Kidney capillary endothelial cell (primary cell): Measurements from ENCODE around the gene POLR2F.
"Not testable (repeated sequence)": the region's sequence is repeated elsewhere in the genome, so short reads cannot be mapped to it uniquely, and the experiment has no call there.

Source experiments
- DNase-seq: peaks from one replicate; pipeline ENCODE4 v3.0.0-alpha.2; 2018; ENCODE audit warnings: low spot score

POLR2F gene

DNA sequence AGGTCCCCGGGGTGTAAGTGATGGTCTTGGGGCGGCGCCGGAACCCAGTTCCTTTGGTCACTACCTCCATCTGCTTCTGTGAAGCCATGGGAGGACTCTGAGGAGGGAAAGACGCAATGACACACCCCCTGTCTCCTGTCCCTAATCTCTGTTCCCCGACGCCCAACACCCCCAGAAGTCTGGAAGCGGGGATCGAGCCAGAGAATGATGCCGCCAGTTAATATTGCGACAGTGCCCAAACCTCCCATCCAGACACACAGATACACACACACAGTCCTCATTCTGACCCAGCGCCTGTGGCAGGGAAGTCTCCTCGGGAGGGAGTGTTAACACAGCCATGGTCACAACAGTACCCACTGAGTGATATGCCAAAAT is 450 bp upstream of the POLR2F start:
- no peak for DNase-seq

GRCh38 chr22:37954686-37955085 is 1.2 kb downstream of the POLR2F start:
- no peak for DNase-seq

- DNase-seq: not testable (repeated sequence)
These were observed 2.4 kb downstream of the POLR2F start for GRCh38 chr22:37955825-37956397.

DNA sequence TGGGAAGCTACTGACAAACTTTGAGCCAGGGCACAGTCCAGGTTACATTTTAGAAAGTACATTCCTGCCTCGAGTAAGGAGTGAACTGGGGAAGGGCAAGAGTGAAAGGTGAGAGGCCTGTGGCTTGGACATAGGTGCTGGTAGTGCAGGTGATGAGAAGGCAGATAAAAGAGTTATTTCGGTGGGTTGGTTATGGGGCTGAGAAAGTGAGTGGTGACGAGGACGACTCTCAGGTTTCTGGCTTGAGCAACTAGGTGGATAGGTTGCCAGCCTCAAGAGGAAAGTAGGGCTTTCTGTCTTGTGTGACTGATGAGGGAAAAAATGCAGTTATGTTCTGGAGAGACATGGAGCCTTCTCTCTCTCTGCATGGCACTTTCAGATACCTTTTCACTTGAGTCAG is 3.7 kb downstream of the POLR2F start:
- no peak for DNase-seq

- DNase-seq: no peak
These were observed 5.8 kb downstream of the POLR2F start for GRCh38 chr22:37959231-37959825.

GRCh38 chr22:37961062-37961461 is 7.6 kb downstream of the POLR2F start:
- no peak for DNase-seq

- no peak for DNase-seq
These were observed 12.6 kb downstream of the POLR2F start for GRCh38 chr22:37965940-37966664.

GRCh38 chr22:37967147-37967546 is 13.6 kb downstream of the POLR2F start:
- no peak for DNase-seq

- no peak for DNase-seq
These were observed 14.3 kb downstream of the POLR2F start for GRCh38 chr22:37967637-37968451.

DNA sequence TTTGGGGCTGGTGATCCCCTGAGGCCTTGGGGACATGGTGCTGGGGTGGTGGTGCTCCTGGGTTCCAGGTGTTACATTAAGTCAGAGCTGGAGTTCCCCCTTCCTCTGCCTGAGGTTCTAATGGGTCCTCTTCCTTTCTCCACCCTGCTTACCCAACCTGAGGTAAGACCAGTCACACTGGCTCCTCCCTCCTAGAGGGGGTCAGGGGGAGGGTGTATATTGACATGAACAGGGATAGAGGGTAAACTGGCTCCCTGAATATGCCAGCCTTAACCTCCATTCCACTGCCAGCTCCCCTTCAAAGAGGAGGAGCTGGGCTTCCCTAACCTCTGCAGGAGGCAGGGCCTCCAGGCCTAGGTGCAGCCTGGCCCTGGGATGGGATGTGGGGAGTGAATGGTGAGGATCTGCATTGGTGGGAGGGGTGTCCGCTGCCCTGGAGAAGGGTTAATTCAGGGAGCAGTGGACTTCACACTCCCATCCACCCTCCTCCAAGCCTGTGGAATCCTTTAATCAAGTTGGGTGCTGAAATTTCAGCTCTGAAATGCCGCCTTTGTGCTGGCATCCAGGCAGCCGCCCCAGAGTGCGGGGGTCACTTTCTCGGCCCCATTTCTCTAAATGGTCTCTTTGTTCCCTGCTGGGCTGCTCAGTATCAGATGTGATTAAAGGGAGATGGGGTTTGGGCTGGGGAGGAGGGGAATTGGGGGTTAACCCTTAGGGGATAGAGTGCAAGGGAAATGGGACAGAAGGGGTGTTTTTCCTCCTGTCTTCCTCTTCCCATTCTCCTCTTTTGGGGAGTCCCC is 15.2 kb downstream of the POLR2F start:
- DNase-seq: no peak

DNA sequence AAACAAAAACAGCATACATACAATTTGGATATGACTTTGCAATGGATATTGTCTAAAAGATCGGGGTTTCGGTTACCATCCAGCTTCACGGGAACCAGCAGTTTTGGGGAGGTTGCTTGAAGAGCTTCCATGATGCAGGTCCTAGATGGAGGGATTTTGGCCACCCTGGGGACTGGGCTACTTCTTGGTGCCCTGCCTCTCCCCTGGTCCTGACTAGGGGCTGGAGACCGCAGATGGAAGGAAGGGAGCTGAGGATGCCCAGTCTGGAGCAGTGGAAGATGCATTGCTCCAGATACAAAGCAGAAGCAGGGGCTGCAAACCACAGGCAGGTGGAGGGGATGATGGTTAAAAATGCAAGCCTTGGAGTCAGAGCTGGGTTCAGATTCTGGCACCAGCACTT is 17.4 kb downstream of the POLR2F start:
- no peak for DNase-seq

GRCh38 chr22:37971475-37972434 is 18.3 kb downstream of the POLR2F start:
- DNase-seq: no peak

- peak; percentile 42 for DNase-seq
These were observed 19.0 kb downstream of the POLR2F start for GRCh38 chr22:37972527-37972926.

DNA sequence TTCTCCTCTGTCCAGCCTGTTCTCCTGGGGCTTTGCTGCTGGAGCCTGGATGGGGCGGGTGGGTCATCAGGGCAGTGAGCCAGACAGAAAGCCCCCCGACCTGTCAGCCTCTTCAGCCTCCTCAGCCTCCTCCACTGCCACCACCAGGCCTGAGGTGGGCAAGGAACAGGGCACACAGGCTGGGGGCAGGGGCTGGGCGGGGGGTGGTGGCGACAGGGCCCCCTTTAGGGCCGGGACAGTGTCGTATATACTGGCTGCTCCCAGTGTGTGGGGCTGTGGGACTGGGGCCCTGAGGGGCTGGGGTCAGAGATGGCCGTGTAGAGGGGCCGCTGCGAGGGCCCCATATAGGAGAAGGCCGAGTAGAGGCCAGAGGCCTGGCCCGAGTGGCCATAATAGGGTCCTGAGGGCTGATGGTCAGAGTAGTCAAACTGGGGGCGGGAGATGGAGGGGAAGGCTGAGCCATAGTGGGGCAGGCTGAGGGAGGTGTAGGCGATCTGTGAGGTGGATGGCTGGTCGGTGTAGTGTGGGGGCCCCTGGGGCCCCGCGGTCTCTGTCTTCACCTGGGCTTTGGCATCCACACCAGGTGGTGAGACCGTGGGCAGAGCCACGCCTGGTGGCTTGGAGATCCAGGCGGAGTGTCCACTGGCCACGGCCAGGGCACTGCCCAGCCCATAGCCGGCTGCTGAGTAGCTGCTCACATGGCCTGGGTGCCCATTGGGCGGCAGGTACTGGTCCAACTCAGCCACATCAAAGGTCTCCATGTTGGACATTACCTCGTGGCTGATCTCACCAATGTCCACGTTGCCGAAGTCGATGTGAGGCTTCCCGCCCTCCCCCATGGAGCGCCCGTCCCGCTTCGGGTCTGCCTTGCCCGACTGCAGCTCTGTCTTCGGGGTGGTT is 20.0 kb downstream of the POLR2F start:
- no peak for DNase-seq

DNA sequence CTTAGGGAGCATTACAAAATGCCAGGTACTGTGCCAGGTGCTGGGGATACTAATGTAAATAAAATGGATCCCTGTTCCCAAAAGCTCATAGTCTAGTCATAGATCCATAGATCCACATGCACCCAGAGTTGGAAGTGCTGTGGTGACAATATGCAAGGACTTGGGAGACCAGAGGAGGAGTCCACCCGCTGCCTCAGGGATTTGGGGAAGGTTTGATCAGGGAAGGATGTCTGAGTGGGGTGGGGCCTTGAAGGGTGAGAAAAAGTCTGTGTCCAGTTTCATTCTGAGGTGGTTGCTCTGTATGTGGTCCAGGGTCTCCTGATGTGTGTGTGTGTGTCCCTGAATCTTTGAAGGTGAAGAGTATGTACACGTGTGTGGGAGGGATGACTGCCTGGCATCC is 21.7 kb downstream of the POLR2F start:
- DNase-seq: no peak

- DNase-seq: not testable (repeated sequence)
These were observed 22.5 kb downstream of the POLR2F start for GRCh38 chr22:37976022-37976421.

GRCh38 chr22:37976547-37976946 is 23.0 kb downstream of the POLR2F start:
- DNase-seq: no peak

- no peak for DNase-seq
These were observed 26.3 kb downstream of the POLR2F start for GRCh38 chr22:37979782-37980181.

- DNase-seq: no peak
These were observed 27.9 kb downstream of the POLR2F start for GRCh38 chr22:37981282-37982011.
